ENCODE measurements around the gene LRRC27.
"Not testable (repeated sequence)": the region's sequence is repeated elsewhere in the genome, so short reads cannot be mapped to it uniquely, and the experiment has no call there.

The LRRC27 gene

GRCh38 chr10:132331601-132332432 lies at the start of gene LRRC27:
Gene LRRC27, plus strand, starts transcription at chr10:132332193. Its CDS starts 1,332 bp downstream, at chr10:132333525.
- peak; percentile 89 to 94 for DNase-seq

DNA sequence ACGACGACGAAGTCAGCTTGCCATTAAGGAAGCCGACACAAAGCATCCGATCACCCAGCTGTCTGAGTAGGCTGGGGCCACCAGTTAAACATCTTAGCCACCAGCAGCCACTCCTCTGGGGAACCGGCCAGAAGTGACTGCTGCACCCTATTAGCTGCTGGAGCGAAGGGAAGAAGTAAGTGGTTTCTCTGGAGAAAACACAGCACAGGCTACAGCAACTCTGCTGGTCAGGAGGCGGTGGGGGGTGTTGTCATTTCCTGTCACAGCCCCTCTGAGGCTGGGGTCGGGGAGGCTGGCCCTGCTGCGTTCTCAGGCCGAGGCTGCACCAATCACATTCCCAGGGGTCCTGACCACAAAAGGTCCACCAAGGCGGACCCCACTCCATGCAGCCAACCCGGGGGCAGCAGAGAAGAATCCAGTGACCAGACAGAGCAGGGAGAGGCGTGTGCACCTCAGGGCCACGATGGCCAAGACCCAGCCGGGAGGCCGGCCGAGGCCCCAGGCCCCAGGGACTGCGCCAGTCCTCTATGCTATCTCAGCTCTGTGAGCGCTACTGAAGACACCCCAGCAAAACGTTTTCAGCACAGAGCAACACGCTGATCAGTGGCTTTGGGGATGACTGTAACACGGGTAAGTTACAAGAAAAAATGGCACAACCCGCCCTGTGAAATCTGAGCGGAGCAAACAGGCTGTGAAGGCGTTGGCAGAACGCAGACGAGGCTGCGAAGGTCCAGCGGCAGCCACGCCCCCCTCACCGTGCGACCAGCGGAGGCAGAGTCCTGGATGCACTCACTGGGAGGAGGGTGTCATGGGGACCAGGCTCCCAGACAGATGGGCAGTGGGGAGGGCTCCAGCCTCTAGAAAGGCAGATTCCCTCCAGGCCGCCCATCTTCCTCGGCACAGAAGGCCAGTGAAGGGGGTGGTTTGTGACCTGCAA lies 49.1 kb upstream of the LRRC27 start:
- no peak for DNase-seq

GRCh38 chr10:132283604-132284382 lies 48.2 kb upstream of the LRRC27 start:
- DNase-seq: no peak

GRCh38 chr10:132289439-132289838 lies 42.6 kb upstream of the LRRC27 start:
- DNase-seq: no peak

- DNase-seq: no peak
Measured at GRCh38 chr10:132290631-132291030, 41.4 kb upstream of the LRRC27 start.

GRCh38 chr10:132291826-132292225 lies 40.2 kb upstream of the LRRC27 start:
- DNase-seq: no peak

GRCh38 chr10:132292287-132293200 lies 39.4 kb upstream of the LRRC27 start:
- no peak for DNase-seq

GRCh38 chr10:132293201-132293812 lies 38.7 kb upstream of the LRRC27 start:
- no peak for DNase-seq

- no peak for DNase-seq
Measured at GRCh38 chr10:132293813-132294520, 38.0 kb upstream of the LRRC27 start.

- no peak for DNase-seq
Measured at GRCh38 chr10:132294561-132295318, 37.3 kb upstream of the LRRC27 start.

GRCh38 chr10:132295481-132295880 lies 36.5 kb upstream of the LRRC27 start:
- not testable (repeated sequence) for DNase-seq

DNA sequence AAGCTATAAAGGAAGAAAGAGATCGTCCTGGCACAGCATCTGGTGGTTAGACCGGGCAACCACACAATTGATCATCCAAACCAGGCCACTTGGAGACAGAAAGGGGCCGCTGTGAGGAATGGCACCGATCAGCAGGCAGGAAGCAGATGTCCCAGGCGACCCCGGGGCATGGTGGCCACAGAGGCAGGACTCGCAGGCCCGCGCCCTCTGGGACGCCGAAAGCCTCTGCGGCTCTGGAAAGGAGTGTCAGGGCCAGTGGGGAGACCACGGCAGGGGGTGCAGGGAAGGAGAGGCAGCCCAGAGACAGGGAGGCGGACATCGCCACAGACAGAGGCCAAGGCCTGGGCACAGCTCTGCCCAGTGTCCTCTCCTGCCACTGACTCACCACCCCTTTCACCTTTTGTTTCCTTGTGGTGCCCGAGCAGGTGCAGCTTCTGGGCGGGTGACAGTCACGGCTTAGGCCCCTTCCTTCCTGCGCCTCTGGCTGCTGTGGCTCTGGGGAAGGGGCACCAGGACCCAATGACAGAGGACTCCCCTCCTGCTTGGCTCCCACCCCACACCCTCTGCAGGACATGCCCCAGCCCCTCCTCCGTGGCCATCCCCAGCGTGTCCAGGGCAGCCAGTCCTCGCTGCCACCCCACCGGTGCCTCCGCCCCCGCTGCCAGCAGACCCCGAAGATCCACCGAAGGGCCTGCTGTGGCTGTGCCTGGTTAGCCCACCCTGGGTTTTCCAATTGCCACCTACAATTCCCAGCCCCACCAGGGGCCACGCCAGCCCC lies 35.1 kb upstream of the LRRC27 start:
- DNase-seq: no peak

- DNase-seq: no peak
Measured at GRCh38 chr10:132297526-132297925, 34.5 kb upstream of the LRRC27 start.

- DNase-seq: no peak
Measured at GRCh38 chr10:132298038-132298881, 33.7 kb upstream of the LRRC27 start.

DNA sequence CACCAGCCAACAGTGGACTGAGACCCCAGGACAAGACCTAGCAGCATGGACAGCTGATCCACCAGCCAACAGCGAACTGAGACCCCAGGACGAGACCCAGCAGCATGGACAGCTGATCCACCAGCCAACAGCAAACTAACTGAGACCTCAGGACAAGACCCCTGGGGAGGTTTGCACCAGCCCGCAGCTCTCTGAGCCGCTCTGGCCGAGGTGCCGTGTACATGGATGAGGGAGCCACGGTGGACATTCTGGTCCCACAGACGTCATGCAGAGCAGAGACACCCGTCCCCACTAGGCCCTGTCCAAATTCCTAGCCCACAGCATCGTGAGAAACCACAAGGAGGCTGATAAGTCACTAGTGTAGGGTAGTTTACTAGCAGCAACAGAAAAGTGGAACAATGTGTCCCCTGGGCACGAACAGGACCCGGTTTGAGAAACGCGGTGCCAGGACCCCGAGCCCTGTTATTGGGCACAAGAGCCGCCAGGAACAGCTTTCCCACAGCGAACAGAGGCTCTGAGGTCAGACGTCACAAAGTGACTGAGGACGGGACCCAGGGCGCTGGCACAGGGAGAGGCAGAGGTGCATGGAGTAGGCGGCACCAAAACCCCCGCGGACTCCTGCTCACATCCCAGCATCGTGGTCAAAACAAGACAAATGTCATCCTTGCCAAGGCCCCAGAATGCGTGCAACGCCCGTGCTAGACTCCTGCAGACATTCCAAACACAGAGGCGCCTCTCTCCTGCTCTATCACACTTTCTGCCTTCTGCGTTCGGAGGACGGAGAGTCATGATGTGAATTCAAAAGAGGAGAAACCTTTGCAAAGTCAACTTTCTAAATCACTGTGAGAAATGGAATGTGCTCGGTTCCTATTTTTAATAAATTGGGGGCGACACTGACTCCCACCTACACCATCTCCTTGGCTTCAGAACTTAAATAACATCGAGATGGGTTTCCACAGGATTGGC lies 32.3 kb upstream of the LRRC27 start:
- no peak for DNase-seq

GRCh38 chr10:132300582-132300981 lies 31.4 kb upstream of the LRRC27 start:
- DNase-seq: no peak
